Loucy (cell line): Measurements from ENCODE around the gene SH3TC2.

Source experiments
- CTCF ChIP-seq: fragments of 200-600 bp; sonication (generic); conservative IDR thresholded peaks from 2 replicates; pipeline ENCODE4 v1.5.1; 2014; ENCODE audit warnings: mild to moderate bottlenecking, antibody characterized with exemption, low read length
- EZH2phosphoT487 ChIP-seq: fragments of 200-600 bp; IDR thresholded peaks from 2 replicates; pipeline ENCODE4 v1.6.1; 2018; ENCODE audit warnings: antibody characterized with exemption, mild to moderate bottlenecking, moderate library complexity, borderline replicate concordance

GRCh38 chr5:149056616-149057165 is 6.2 kb downstream of the SH3TC2 start:
- TF ChIP-seq CTCF (no peak), EZH2phosphoT487 (no peak)
